Activated T-cell treated with anti-CD3 and anti-CD28 coated beads, Interleukin-2, amount 50 U/mL, for 4 hours (primary cell): Measurements from ENCODE around the gene PTPN14. TPM values are rescaled to one million over a fixed set of nuclear protein-coding genes. Genes with fewer than 3 reads are reported as not detected.
"Not testable (repeated sequence)": the region's sequence is repeated elsewhere in the genome, so short reads cannot be mapped to it uniquely, and the experiment has no call there.

Source experiments
- ATAC-seq, 2 donors: fragments of 200-7000 bp; cut with Tn5 transposase; one replicate each; pipeline ENCODE4 v1.10.0; 2021
- DNase-seq: peaks from one replicate; pipeline ENCODE4 v3.0.0-alpha.2; 2020
- H3K27me3 Mint-ChIP-seq: one replicate; pipeline ENCODE4 v1.8.0; 2021; ENCODE audit warnings: low read depth, mixed read lengths
- H3K36me3 Mint-ChIP-seq: one replicate; pipeline ENCODE4 v1.8.0; 2022; ENCODE audit warnings: mixed read lengths; ENCODE audit not compliant: insufficient read depth
- H3K4me1 Mint-ChIP-seq: one replicate; pipeline ENCODE4 v1.8.0; 2021; ENCODE audit warnings: low read depth, mixed read lengths
- H3K4me3 Mint-ChIP-seq: one replicate; pipeline ENCODE4 v1.8.0; 2021; ENCODE audit warnings: mild to moderate bottlenecking, moderate library complexity, mixed read lengths
- H3K9me3 Mint-ChIP-seq: one replicate; pipeline ENCODE4 v1.8.0; 2021; ENCODE audit warnings: mixed read lengths
- total RNA-seq, 3 donors: library from RNA; stranded (reverse); gene quantifications; one replicate each; pipeline ENCODE4 v1.2.1, GENCODE V29; 2021

PTPN14 gene
- total RNA-seq, 3 donors from 2014 or later: 1.3 to 3.1 (median 1.8) TPM

DNA sequence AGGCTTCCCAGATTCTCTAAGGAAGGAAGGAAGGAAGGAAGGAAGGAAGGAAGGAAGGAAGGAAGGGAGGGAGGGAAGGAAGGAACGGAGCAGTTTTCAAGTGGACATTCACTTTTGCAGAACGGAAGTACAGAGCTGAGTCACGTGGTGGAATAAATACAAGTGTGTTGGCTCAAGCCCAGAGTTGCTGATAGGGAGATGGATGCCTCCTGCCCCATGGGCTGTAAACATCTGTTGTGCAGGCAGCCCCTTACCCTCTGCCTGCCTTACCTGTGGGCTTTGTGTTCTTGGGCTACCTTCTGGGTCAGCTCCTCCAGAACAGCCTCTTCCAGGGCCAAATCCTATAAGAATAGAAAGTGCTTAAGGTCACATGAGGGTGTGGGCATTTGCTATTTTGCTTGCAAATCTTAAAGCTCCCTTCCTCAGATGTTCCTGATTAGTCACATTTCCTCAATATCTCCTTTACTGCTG lies 148.8 kb downstream of the PTPN14 start:
- H3K4me3 Mint-ChIP-seq: no peak overlapping the region

DNA sequence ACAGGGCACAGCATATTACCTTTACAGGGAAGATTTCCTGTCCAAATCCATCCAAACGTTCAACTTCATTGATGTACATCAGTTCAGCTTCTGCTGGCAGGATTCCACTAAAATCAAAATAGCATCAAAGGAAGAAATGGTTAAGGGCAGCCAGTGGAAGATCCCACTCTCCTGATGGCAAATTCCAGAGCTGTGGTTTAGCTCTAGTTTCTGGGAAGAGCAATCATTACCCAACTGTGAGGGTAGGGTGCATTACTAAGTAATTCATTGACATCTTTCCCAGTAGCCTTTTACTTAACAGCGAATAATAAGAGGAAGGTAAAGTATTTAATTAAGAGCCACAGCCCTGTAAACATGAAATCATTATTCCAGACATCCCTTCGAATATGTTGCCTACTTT lies 149.7 kb downstream of the PTPN14 start:
- H3K4me1 Mint-ChIP-seq: peaks cover 3% of the 10 kb centered on the region
- H3K36me3 Mint-ChIP-seq: no peaks in the 10 kb centered on the region
- DNase-seq: no peak
- H3K9me3 Mint-ChIP-seq: no peaks in the 10 kb centered on the region
- no peak overlapping the region for H3K4me3 Mint-ChIP-seq
- no peak for ATAC-seq
- peaks cover 15% of the 10 kb centered on the region for H3K27me3 Mint-ChIP-seq

More for the DNA sequence above, 148.8 kb downstream of the PTPN14 start:
- DNase-seq (no peak), ATAC-seq (no peak)
- H3K4me1 Mint-ChIP-seq: no peaks in the 10 kb centered on the region
- no peaks in the 10 kb centered on the region for H3K36me3 Mint-ChIP-seq
- H3K9me3 Mint-ChIP-seq: no peaks in the 10 kb centered on the region
- H3K27me3 Mint-ChIP-seq: peaks cover 15% of the 10 kb centered on the region

DNA sequence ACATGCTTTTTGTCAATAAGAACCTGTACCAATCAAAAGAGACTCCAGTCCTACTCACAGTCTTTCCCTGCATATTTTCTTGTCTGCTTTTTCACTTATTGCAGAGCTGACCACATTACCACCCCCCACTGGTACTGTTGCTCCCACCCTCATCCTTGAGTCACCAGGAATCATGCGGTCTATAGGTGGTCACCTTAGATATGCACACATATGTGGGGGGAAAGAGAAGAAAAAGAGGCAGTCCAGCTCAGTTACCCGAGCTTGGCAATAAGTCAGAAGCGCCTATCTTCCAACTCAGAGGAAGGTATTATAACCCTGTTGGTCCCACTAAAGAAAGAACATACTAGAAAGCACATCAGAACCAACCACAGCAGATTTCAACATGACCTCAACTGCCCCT lies 151.3 kb downstream of the PTPN14 start:
- H3K27me3 Mint-ChIP-seq: peaks cover 13% of the 10 kb centered on the region
- no peaks in the 10 kb centered on the region for H3K9me3 Mint-ChIP-seq
- no peaks in the 10 kb centered on the region for H3K36me3 Mint-ChIP-seq
- no peak overlapping the region for H3K4me3 Mint-ChIP-seq
- peaks cover 7% of the 10 kb centered on the region for H3K4me1 Mint-ChIP-seq
- ATAC-seq (no peak), DNase-seq (no peak)

DNA sequence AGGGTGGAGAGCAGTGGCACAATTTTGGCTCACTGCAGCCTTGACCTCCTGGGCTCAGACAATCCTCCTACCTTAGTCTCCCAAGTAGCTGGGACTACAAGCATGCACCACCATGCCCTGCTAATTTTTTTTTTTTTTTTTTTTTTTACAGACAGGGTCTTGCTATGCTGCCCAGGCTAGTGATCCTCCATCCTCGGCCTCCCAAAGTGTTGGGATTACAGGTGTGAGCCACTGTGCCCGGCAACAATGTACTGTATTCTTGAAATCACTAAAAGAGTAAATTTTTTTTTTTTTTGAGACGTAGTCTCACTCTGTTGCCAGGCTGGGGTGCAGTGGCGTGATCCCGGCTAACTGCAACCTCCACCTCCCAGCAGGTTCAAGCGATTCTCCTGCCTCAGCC lies 152.9 kb downstream of the PTPN14 start:
- no peaks in the 10 kb centered on the region for H3K36me3 Mint-ChIP-seq
- ATAC-seq: no peak

DNA sequence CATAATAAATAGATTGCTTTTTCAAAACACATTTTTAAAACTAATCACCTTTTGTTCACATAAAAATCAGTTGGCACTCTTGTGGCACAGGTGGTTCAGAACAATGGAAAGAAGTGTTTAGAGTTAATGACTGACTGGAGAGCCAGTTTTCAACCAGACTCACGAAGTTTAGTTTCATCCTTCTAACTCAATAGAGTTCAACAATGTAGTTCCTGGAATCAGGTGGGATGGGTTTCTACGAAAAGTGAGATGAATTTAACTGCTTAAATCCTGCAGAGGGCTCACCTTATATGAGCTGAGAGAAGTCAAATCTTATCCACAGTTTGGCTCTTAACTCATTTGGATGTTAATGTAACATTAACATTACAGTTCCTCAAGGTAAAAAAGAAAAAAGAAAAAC lies 153.9 kb downstream of the PTPN14 start:
- DNase-seq (no peak), ATAC-seq (no peak)
- peaks cover 7% of the 10 kb centered on the region for H3K4me1 Mint-ChIP-seq
- no peaks in the 10 kb centered on the region for H3K9me3 Mint-ChIP-seq
- H3K27me3 Mint-ChIP-seq: peaks cover 10% of the 10 kb centered on the region
- no peaks in the 10 kb centered on the region for H3K36me3 Mint-ChIP-seq
- no peak overlapping the region for H3K4me3 Mint-ChIP-seq

More for the DNA sequence above, 152.9 kb downstream of the PTPN14 start:
- H3K4me3 Mint-ChIP-seq: no peak overlapping the region
- peaks cover 10% of the 10 kb centered on the region for H3K27me3 Mint-ChIP-seq
- no peaks in the 10 kb centered on the region for H3K9me3 Mint-ChIP-seq
- H3K4me1 Mint-ChIP-seq: peaks cover 7% of the 10 kb centered on the region
- DNase-seq: no peak

DNA sequence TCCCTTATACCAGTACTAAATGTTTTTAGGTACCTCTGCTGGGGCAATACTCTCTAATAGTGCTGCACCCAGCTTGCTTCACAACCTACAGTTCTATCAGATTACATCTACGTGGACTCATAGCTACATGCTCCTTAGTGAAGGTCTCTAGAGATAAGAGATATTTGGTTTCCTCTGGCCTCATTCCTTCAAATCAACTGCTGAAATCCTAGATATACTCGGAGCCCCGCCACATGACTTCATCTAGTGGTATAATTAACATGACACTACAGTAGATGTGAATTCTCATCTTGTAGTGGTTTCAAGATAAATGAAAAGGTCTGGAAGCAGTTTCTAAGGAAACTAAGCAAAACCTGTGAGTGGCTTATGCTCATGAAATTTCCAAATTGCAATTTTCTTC lies 155.1 kb downstream of the PTPN14 start:
- H3K9me3 Mint-ChIP-seq: no peaks in the 10 kb centered on the region
- no peaks in the 10 kb centered on the region for H3K36me3 Mint-ChIP-seq
- H3K4me1 Mint-ChIP-seq: peaks cover 7% of the 10 kb centered on the region
- ATAC-seq (no peak), DNase-seq (no peak)
- H3K27me3 Mint-ChIP-seq: peaks cover 10% of the 10 kb centered on the region
- no peak overlapping the region for H3K4me3 Mint-ChIP-seq

DNA sequence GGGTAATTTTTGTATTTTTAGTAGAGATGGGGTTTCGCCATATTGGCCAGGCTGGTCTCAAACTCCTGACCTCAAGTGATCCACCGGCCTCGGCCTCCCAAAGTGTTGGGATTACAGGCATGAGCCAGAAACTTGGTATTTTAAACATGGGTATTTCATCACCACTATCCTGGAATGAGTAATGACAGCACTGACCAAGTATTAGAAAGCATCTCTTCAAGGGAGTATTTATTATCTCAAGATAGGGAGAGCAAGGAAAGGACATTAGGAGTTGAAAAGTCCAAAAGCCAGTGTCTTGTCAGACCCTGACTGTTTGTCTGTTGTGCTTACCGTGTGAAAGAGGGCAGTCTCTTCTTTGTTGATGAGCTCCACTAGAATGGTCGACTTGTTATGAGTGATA lies 156.8 kb downstream of the PTPN14 start:
- H3K27me3 Mint-ChIP-seq, H3K9me3 Mint-ChIP-seq, H3K4me3 Mint-ChIP-seq, DNase-seq, H3K4me1 Mint-ChIP-seq, ATAC-seq, H3K36me3 Mint-ChIP-seq: not testable (repeated sequence)

DNA sequence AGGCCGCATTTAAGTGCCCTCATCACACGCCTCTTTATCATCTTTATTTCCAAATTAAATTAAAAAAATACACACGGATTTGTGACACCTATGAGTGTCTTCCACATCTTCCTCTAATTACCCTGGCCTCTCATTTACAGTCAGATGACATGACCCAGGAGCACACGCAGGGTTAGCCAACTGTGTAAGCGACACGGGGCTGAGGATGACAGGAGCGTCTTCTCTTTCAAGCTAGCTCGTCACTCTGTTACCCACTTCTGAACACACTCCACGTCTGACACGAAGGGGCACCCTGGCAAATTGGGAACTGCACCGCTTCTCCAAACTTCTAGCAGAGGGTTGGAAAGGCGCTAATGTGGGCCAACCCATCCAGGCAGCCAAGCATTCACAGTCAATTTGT lies 158.3 kb downstream of the PTPN14 start:
- H3K27me3 Mint-ChIP-seq: peaks cover 1% of the 10 kb centered on the region
- ATAC-seq (no peak), DNase-seq (no peak)
- H3K4me3 Mint-ChIP-seq: no peak overlapping the region
- no peaks in the 10 kb centered on the region for H3K9me3 Mint-ChIP-seq
- peaks cover 7% of the 10 kb centered on the region for H3K4me1 Mint-ChIP-seq
- no peaks in the 10 kb centered on the region for H3K36me3 Mint-ChIP-seq

DNA sequence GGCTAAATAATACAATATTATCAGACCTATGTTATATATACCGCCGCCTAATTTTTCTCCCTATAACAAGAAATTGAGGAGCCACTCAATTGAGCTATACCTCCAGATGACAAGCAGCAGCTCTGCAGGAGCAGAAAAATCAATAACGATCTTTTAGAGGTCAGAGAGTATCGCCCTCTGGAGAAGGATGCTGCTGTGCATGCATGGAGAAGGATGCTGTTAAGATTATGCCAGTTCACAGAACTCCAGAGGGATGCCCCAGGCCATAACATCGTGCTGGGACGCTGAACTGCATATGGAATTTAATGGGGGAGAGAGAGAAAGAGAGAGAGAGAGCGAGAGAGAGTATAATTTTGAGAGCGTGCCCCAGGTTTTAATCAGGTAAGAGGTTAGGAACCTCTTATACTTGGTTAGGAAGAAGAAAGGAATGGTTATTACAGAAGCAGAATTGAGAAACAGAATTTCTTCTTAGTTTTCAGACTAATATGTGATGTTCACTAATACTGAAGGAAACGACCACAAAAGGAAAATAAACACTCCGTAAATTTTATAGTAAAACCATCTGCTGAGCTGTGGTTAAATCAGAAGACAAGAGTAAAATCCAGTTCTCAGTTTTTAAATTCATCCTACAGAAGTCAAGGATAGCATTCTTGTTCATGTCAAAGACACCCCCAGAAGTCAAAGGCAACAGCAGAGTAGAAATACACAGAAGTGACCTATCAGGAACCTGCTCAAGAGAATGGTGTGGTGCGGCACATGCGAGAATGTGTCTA lies 159.3 kb downstream of the PTPN14 start:
- Mint-ChIP-seq H3K27me3 (no peaks in the 10 kb centered on the region), H3K36me3 (no peaks in the 10 kb centered on the region), H3K9me3 (no peaks in the 10 kb centered on the region), H3K4me3 (no peak overlapping the region), H3K4me1 (peaks cover 6% of the 10 kb centered on the region)
- DNase-seq (no peak), ATAC-seq (no peak)

DNA sequence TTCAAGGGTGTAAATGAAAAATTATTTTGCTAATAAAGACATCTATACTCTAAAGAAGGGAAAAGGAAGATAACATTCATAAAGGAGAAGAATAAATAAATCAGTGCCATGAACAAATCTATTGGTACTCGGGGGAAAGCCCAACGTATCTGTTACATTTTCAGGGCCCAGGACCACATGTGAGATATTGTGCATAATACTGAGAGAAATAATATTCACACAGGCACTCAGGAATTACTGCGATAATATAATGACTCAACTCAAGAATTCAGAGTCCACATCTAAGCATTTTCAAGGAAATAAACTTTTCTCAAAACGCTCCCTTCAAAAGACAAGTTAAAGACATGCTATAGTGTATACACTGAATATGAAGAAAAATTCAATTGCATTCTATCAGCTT lies 161.7 kb downstream of the PTPN14 start:
- ATAC-seq (no peak), DNase-seq (no peak)
- no peaks in the 10 kb centered on the region for H3K27me3 Mint-ChIP-seq
- no peaks in the 10 kb centered on the region for H3K9me3 Mint-ChIP-seq
- H3K36me3 Mint-ChIP-seq: no peaks in the 10 kb centered on the region
- no peak overlapping the region for H3K4me3 Mint-ChIP-seq
- H3K4me1 Mint-ChIP-seq: no peaks in the 10 kb centered on the region

DNA sequence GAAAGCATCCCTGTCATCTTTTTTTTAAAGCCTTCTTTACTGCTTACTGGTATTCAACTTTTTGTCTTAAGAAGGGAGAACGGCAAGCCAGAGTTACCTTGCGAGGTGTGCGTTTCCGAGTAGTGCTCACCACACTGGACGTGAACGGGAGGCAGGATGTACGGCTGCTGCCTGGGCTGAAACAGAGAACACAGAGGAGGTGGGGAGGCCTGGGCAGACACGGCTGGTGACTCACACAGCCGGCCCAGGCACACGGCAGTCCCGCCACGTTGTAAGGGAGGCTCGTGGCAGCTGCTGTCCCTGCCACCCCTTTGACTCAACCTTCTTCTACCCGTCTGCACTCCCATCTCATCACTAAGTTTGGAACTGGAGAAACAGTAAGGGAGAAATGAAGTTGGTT lies 164.7 kb downstream of the PTPN14 start:
- Mint-ChIP-seq H3K27me3 (no peaks in the 10 kb centered on the region), H3K36me3 (no peaks in the 10 kb centered on the region), H3K9me3 (no peaks in the 10 kb centered on the region), H3K4me3 (no peak overlapping the region), H3K4me1 (no peaks in the 10 kb centered on the region)
- no peak for DNase-seq
- no peak for ATAC-seq

DNA sequence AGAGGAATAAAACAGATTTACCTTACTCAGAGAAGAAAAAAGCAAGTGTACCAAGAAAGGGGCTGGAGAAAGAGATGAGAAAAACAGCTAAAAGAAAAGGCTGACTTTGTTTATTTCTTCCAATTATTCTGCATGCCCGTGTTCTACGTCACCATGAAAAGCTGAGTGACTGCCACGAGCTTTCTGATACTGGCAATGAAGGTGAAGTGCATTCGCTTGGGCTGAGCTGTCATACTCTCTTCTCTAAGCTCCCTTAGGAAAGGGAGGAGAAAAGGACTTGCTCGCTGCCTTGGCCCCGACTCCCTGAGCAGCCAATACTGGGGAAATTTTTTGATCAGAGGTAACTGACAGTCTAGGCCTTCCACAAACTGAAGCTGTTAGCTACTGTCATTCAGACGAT lies 165.1 kb downstream of the PTPN14 start:
- Mint-ChIP-seq H3K4me1 (no peaks in the 10 kb centered on the region), H3K36me3 (no peaks in the 10 kb centered on the region), H3K27me3 (no peaks in the 10 kb centered on the region), H3K4me3 (no peak overlapping the region), H3K9me3 (no peaks in the 10 kb centered on the region)
- no peak for ATAC-seq
- no peak for DNase-seq

DNA sequence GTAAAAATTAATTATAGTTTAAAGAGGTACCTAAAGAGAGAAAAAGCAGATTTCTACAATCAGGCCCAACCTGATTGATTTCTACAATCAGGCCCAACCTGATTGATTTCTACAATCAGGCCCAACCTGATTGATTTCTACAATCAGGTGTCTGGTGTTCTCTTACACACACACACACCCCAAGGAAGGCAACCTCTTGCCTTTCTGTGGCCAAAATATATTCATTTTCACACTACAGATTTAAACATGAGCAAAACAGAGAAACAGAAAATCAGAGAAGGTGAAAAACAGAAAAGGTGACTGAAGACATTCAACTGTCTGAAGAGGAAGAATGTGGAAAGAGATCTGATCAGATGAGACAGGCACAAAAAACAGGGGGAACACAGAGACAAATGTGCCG lies 166.0 kb downstream of the PTPN14 start:
- H3K4me1 Mint-ChIP-seq: no peaks in the 10 kb centered on the region
- DNase-seq: no peak
- H3K4me3 Mint-ChIP-seq: no peak overlapping the region

DNA sequence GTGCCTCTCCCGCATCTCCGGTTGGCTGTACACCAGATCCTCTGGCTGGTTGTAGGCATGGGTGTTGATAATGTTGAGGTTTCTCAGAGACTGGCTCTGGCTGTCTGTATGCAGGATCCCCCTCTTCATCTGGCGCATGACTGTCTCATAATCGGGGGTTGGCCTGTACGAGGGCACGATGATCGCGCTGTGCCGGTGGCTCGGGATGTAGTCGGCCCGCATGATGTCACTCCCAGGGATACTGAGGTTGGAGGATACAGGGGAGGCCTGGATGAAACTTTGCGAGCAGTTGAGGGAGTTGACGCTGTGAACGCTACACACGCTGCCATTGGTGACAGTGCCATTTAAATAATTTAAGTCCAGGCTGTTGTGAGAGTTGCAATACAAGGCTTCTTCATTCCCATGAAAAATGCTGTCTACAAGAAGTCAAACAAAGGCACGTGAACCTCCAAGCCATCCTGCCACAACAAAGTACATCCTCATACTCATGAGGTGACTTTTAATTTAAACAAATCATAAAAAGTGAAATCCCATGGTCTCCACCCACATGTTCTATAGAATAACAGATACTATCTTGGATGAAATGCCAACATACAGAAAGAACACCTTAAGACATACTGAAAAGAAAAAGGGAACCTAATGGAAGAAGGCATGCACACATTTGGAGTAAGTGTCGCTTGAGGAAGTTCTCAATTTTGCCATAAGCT lies 166.9 kb downstream of the PTPN14 start:
- H3K27me3 Mint-ChIP-seq: no peaks in the 10 kb centered on the region
- no peaks in the 10 kb centered on the region for H3K4me1 Mint-ChIP-seq
- no peaks in the 10 kb centered on the region for H3K9me3 Mint-ChIP-seq
- no peak for ATAC-seq
- DNase-seq: no peak
- H3K36me3 Mint-ChIP-seq: no peaks in the 10 kb centered on the region
- no peak overlapping the region for H3K4me3 Mint-ChIP-seq

More for the DNA sequence above, 166.0 kb downstream of the PTPN14 start:
- no peak for ATAC-seq
- Mint-ChIP-seq H3K9me3 (no peaks in the 10 kb centered on the region), H3K27me3 (no peaks in the 10 kb centered on the region), H3K36me3 (no peaks in the 10 kb centered on the region)
